ENCODE results near the gene GJB6. TPM values are rescaled to one million over a fixed set of nuclear protein-coding genes. Genes with fewer than 3 reads are reported as not detected.

Gene GJB6
- total RNA-seq, 1 donor from 2014 or later, result not detected

DNA sequence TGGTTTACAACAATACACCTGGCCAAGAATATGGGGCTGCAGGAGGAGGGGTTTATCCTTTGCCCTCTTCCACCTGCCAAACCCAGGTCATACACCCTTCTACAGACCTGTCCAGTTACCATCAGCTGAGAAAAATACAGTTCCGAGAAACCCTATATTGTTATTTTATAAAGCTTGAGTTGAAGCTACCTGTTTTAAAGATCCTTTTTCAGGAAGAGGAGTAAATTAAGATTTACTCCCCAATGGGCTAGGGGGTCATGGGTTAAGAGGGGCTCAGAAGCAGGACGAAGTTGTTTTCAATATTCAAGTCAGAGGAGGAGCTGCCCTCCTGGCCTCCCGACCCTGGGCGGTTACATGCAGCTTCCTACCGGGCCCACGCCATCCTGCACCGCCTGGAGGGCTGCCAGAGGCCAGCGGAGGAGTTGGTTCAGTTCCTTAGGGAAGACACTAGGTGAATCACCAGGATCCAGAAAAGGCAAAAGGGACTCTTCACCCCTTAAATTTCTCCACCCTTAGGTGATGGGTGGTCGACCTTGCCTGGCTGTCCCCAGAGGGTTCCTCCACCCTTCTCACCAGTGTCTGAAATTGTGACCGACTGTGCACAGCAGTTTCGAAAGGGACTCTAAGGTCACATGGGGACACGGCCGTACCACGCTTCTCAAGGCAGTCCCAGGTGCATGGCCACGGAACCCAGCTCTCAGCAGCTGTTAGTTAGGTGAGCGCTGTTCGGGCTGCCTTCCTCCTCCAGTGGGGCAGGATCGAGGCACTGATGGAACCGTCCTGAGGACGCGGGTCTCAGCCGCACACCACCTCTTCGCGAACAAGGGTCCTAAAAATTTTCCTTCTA, 40.6 kb downstream of the GJB6 start:
- DNase-seq (ENCODE audit: low spot score) (no peak), ATAC-seq (peak; percentile 52)
- intact Hi-C loops (cut with DNase I), result loop anchor here (10.0 kb wide), 1 partner anchor 293 kb away; no protein-coding TSS in a partner anchor

DNA sequence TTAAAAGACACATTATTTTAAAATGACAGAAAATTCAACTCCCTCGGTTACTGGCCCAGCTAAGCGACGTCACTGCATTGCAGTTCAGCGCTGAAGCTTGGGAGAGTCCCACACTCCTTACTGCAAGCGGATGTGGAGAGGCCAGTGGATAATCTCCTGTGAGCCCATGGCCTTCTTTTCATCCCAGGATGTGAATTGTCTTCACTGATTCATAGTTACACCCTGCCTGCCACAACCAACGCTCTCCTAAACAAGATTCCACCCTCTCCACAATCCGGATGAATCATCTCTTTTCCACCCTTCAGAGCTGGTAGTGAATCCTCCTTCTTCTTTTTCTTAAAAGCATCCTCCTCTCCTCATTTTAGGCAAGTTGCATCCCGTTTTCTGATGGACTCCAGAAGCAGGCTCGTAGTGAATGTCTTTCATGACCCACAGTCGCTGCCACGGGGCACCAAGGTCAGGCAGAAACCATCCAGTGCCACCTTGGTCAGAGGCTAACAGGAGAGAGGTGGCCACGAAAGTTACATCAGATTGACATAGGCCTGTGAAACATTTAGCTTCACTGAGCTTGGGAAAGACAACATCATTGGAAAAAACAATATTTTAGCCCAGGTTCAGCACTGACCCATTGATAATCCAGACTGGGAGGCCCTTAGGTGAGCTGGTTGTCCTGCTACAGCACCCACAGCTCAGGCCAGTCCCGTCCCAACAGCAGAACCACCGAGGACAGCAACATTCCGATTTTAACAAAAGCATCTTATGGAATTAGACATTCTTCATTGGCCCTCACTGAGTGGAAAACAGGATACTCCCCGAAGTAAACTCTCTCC, 41.4 kb downstream of the GJB6 start:
- ATAC-seq, result no peak
- intact Hi-C loops (cut with DNase I), result loop anchor here (10.0 kb wide), 1 partner anchor 294 kb away; no protein-coding TSS in a partner anchor
- DNase-seq (ENCODE audit: low spot score), result no peak

DNA sequence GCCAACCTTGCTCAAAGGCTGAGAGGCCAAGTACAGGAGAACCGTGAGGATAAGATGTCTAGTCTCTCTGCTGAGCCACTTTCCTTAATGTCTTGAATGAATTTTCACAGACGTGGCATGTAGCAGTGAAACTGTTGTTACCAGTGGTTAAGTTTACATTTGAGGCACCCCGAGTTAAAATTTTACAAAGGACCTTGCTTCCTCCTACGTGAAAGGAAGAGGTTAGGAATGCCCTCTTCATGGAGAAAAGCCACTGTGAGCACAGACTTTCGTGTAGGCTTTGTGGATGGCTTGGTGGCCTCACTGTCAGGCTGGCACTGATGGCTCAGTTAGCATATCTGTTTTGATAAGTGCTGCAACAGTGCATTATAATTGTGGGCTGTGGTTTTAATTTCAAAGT, 42.0 kb downstream of the GJB6 start:
- ATAC-seq (no peak), DNase-seq (ENCODE audit: low spot score) (no peak)
- intact Hi-C loops (cut with DNase I), result loop anchor here (10.0 kb wide), 1 partner anchor 295 kb away; no protein-coding TSS in a partner anchor

DNA sequence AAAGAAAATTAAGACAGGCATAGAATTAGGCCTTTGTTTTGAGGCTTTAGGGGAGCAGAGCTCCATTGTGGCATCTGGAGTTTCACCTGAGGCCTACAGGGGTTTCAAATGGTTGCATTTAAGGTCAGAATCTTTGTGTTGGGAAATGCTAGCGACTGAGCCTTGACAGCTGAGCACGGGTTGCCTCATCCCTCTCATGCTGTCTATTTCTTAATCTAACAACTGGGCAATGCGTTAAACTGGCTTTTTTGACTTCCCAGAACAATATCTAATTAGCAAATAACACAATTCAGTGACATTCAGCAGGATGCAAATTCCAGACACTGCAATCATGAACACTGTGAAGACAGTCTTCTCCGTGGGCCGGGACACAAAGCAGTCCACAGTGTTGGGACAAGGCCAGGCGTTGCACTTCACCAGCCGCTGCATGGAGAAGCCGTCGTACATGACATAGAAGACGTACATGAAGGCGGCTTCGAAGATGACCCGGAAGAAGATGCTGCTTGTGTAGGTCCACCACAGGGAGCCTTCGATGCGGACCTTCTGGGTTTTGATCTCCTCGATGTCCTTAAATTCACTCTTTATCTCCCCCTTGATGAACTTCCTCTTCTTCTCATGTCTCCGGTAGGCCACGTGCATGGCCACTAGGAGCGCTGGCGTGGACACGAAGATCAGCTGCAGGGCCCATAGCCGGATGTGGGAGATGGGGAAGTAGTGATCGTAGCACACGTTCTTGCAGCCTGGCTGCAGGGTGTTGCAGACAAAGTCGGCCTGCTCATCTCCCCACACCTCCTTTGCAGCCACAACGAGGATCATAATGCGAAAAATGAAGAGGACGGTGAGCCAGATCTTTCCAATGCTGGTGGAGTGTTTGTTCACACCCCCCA, 43.2 kb downstream of the GJB6 start:
- intact Hi-C loops (cut with DNase I), result no loop called here
- DNase-seq (ENCODE audit: low spot score) (no peak), ATAC-seq (no peak)

DNA sequence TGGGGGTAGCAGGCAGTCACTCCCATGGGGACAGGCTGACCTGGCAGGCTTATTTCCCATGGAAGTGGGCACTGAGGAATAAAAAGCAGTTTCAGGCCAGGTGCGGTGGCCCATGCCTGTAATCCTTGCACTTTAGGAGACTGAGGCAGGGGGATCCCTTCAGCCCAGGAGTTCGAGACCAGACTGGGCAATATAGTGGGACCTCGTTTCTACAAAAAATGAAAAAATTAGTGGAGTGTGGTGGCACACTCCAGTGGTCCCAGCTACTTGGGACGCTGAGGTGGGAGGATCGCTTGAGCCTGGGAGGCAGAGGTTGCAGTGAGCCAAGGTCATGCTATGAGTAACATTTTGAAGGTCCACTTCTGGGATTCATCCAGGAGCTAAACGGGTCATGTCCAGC, 45.3 kb downstream of the GJB6 start:
- DNase-seq (ENCODE audit: low spot score) (no peak), ATAC-seq (no peak)
- intact Hi-C loops (cut with DNase I), result no loop called here

DNA sequence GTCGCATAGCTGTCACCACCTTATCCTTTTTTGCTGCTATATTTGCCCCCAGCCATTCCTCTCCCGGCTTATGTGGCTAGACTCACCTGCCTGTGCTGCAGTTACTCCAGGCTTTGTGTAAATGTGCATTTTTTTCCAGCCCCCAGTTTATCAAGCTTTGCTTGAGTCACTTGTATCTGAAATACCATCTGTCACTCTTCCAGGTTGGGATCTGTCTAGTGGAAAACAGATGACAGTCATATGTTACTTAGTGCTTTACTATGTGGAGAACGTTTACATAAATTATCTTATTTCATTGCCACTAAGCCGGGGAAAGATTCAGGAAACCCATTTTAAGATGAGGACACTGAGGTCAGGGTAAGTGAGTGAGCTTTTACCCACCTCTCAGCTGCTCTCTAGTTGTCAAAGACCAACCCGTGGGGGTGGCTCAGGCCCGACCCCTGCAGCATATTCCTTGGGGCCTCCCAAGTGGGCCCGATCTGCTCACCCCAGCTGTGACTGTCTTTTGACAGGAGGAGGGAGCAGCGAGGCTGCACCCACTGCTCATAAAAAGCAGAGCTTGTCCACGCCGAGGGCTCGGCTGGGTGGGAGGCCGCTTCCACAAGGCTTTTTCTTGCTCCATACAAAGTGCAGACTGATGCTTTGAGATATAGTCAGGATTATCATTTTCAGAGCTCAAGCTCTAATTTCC, 46.6 kb downstream of the GJB6 start:
- intact Hi-C loops (cut with DNase I), result no loop called here
- ATAC-seq (no peak), DNase-seq (ENCODE audit: low spot score) (no peak)

DNA sequence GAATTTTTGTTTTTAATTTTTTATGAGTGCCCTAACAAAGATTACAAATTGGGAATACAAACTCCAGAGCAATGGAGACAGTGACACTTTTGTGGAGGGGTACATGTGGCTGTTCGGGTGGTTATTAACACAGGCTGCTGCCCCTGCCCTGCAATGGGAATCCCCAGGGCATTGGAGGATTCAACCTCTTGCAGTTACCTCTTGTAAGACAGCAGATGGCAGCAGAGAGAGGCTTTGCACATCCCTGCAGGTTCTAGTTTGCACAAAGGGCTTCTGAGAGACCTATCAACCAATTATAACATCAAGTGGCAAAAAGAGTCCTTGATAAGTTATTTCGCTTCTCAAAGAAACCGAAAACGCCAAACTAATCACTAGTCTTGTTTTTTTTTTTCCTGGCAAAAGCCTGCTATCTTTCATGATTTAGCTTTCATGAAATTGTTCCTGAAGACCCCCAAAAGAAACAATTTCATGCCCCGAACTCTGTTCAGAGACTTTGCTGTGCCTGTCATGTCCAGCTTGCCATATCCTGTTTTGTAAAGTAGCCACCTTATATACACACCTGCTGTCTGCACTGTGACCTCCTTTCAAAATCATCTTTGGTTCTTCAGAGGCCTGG, 49.8 kb downstream of the GJB6 start:
- intact Hi-C loops (cut with DNase I), result no loop called here

DNA sequence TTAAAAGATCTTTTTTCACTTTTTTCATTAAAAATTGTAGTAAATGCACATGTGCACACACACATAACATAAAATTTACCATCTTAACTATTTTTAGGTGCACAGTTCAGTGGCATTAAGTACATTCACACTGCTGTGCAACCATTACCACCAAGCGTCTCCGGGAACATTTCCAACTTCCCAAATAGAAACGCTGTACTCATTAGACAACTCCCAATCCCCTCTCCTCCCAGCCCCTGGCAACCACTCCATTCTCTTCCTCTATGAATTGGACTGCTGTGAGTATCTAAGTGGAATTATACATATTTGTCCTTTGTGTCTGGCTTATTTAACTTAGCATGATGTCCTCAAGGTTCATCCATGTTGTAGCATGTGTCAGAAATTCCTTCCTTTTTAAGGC, 50.9 kb downstream of the GJB6 start:
- intact Hi-C loops (cut with DNase I), result no loop called here
- DNase-seq (ENCODE audit: low spot score) (no peak), ATAC-seq (no peak)

More for the DNA sequence above, 49.8 kb downstream of the GJB6 start:
- DNase-seq (ENCODE audit: low spot score) (no peak), ATAC-seq (peak; percentile 85)

DNA sequence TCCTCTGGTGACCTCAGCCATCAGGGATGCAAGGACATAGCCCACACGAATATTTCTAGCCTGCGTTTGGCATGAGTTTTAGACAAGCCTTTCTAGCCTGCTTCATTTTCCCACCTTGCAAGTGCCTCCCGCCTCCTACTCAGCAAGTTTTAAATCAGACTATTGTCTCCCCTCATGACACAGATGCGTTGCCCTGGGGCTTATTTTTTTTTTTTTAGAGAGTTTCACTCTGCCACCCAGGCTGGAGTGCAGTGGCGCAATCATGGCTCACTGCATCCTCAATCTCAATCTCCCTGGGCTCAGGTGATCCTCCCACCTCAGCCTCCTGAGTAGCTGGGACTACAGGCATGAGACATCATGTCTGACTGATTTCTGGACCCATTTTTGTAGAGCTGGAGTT, 54.0 kb downstream of the GJB6 start:
- DNase-seq (ENCODE audit: low spot score) (no peak), ATAC-seq (no peak)
- intact Hi-C loops (cut with DNase I), result no loop called here

DNA sequence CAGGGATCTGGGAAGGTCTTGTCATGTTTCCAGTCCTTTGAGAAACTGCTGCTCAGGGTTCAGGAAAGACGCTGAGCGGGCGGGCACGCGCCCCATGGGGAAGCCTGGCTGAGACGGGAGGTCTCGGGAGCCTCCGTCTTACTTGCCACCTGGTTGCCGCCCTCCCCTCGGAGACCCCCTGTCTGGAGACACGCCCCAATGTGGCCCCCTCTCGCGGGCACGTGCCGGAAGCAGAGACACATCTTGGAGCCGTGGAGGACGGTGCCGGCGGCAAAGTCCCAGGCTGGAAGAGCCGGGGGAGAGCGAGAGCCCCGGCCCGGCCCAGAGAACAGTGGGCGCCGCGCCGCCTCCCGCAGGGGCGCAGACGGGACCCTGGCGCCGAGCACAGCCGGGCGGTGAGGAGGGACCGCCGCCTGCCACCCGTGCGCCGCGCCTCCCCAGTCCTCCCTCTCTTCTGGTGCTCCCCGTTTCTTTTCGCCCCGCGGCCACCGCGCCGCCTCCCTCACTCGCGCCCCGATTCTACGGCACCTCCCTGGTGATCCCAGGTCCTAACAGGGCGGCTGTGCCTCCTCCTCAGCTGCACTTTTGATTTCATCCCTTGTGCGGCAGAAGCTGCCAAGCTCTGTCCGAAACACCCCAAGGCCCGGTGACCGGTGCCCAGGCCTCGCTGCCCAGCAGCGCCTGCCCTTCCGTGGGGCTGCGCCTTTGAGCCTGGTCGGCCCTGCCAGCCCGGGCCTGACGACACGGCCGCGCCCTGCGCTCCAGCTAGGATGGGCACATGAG, 54.9 kb downstream of the GJB6 start:
- DNase-seq (ENCODE audit: low spot score) (no peak), ATAC-seq (no peak)
- intact Hi-C loops (cut with DNase I), result loop anchor here (2.0 kb wide), 1 partner anchor 76 kb away; no protein-coding TSS in a partner anchor

DNA sequence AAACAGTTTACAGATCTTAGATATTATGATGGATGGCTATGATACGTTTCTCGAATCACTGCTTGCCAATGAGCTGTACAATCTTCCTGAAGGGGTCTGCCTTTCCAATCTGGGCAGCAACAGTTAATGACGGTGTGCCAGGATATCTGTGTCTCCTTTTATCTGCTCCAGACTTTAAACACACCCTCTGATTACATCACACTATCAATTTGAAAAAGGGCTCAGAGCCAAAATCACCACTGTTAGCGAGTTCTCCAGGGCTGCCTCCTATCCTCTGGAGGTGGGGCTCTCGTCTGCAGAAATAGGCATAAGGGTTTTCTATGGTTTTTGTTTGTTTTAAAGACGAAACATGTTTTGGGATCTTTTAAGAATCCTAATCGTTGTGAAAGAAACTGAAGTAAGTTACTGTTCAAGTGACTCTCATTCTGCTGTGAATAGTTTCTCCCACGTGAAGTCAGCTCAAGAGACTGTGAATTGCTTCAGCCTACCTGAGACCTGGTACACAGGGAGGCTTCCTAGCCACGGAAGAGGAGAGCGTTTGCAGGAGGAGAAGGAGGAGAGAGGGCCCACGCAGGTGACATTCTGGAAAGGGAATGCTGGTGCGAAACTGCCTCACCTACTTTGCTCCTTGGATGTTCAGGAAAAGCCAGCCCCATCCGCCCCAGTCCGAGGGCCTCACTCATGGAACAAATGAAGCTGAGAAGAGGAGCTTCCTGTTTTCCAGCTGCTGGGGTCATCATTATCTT, 56.0 kb downstream of the GJB6 start:
- ATAC-seq (peak; percentile 63), DNase-seq (ENCODE audit: low spot score) (no peak)
- intact Hi-C loops (cut with DNase I), result loop anchor here (2.0 kb wide), 1 partner anchor 75 kb away; no protein-coding TSS in a partner anchor

DNA sequence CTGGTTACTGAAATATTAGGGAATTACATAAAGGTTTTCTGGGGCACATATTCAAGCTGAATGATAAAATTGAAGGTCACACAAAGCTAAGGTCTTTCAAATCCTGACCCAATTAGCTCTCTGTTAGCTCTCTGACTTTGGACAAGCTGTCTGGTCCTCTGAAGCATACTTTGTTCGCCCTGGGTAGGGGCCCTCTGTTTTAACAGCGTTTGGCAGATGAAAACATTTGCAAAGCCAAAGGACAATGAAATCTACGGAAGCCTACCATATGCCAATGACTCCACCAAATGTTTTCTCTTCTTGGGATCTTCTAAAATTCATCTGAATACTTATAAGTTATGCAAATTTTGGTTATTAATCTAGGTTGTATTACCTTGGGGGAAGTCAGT, 56.7 kb downstream of the GJB6 start:
- intact Hi-C loops (cut with DNase I), result no loop called here
- no peak for DNase-seq (ENCODE audit: low spot score)
- ATAC-seq, result no peak

DNA sequence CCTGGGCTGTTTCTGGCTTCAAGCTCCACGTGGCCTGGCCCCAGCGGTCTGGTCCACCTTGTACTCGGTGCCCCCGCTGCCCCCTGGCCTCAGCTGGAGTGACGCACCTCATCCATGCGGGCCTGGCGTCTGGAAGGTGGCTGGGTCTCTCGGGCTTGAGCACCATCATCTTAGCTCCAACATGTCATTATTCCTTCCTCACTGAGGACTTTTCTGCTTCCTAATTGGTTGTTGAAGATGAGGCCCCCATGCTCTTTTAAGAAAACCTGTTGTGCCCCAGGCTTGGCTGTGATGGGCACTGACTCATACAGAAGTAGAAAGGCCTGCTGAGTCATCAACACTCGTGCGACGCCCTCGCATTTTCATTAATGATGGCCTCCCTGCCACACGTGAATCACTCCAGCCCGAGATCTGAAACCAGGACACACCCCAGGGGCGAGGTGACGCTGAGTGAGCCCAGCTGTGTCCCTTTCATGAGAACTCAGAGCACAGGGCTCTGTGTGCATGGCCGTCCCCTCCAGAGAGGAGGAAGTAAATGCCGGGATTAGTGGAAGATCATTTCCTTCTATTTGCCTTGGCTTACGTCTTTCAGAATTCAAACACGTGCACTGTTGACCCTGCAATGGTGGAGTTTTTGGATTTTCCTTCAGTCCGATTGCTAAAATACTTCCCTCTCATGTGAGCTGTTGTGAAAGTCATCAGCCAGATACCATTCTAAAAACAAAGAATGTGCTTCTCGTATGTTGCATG, 57.3 kb downstream of the GJB6 start:
- intact Hi-C loops (cut with DNase I), result no loop called here
- DNase-seq (ENCODE audit: low spot score), result no peak
- ATAC-seq, result peak; percentile 79

DNA sequence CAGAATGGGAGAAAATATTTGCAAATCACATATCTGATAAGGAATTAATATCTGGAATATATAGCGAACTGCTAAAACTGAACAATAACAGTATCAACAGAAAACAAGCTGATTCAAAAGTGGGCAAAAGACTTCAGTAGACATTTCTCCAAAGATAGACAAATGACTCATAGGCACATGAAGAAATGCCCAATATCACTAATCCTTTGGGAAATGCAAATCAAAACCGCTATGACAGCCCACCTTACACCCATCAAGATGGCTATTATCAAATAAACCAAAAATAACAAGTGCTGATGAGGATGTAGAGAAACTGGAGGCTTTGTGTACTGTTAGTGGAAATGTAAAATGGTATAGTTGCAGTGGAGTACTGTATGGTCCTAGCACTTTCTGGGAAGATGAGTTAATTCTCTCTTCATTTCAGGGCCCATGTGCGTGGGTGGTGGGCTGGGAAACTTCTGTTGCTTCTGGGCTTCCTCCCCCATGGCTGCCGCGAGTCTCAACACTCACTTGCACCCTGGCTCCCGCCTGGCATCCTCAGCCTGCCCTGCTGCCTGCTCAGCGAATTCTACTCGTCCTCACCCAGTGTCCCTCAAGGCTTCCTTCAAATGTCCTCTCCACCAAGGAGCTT, 58.9 kb downstream of the GJB6 start:
- no peak for DNase-seq (ENCODE audit: low spot score)
- ATAC-seq, result no peak
- intact Hi-C loops (cut with DNase I), result no loop called here

Measured in sciatic nerve (tissue), 2 donors.